Endothelial cell of umbilical vein (primary cell): ENCODE results near the gene DNMT3L. TPM values are rescaled to one million over a fixed set of nuclear protein-coding genes. Genes with fewer than 3 reads are reported as not detected.

Experiments
- BruUV-seq: library from RNA; stranded (reverse); fragments of 400-500 nt; replicated peaks from 2 replicates; lab custom pipeline; 2021; lab: Mats Ljungman, UMichigan
- CTCF ChIA-PET: fragments of 300-600, 350-600 bp; sonication (Branson Sonifier 250); formaldehyde crosslinking; loops from one replicate; lab custom pipeline; 2021; ENCODE audit warnings: antibody characterized with exemption, inconsistent platforms; lab: Charles Lee
- POLR2A ChIA-PET: fragments of 300-600, 350-600 bp; sonication (Branson Sonifier 250); formaldehyde crosslinking; loops from one replicate; lab custom pipeline; 2021; ENCODE audit warnings: antibody characterized with exemption, inconsistent platforms; lab: Charles Lee
- DNase-seq: peaks from one replicate; pipeline ENCODE4 v3.0.0-alpha.2; 2011; ENCODE audit warnings: low read depth, low spot score
- FAIRE-seq: peaks from 2 replicates; lab custom pipeline; 2011; peaks lifted over from hg19 to GRCh38; lab: Jason Lieb, UNC
- H2AFZ ChIP-seq: 2 replicates; pipeline ENCODE4 v1.6.0; 2012; ENCODE audit warnings: low read depth, low read length, control low read depth, inconsistent platforms
- H3K27ac ChIP-seq: 2 replicates; pipeline ENCODE4 v1.5.1; 2011; ENCODE audit warnings: low read depth, mild to moderate bottlenecking, control low read depth, low read length, moderate library complexity; ENCODE audit not compliant: insufficient read depth
- H3K27me3 ChIP-seq, 2 experiments: 2 replicates each; pipeline versions ENCODE4 v1.6.0 to v1.6.1; 2011; ENCODE audit warnings: low read length in 2 of 2, mixed read lengths in 1 of 2; ENCODE audit not compliant: control insufficient read depth in 2 of 2, insufficient read depth in 2 of 2
- H3K36me3 ChIP-seq, 2 experiments: 2 replicates in 1 of 2; 3 replicates in 1 of 2; pipeline ENCODE4 v1.5.1; 2011; ENCODE audit warnings: low read length in 2 of 2, mild to moderate bottlenecking in 1 of 2, moderate library complexity in 1 of 2; ENCODE audit not compliant: control insufficient read depth in 2 of 2, insufficient read depth in 2 of 2; ENCODE audit errors: extremely low read depth in 1 of 2
- H3K4me1 ChIP-seq: 3 replicates; pipeline ENCODE4 v1.5.1; 2011; ENCODE audit warnings: mild to moderate bottlenecking, low read length; ENCODE audit not compliant: control insufficient read depth, insufficient read depth; ENCODE audit errors: extremely low read depth
- H3K4me2 ChIP-seq: 2 replicates; pipeline ENCODE4 v1.6.1; 2011; ENCODE audit warnings: low read length, control low read depth, mixed read lengths; ENCODE audit not compliant: insufficient read depth
- H3K4me3 ChIP-seq, 3 experiments: fragments of 200-600 bp in 1 of 3; sonication (generic), shearing (Covaris generic) in 1 of 3; replicated peaks in 1 of 3; 2 replicates each; pipeline ENCODE4 v1.5.1; 2011 to 2016; ENCODE audit warnings: control low read depth in 3 of 3, low read length in 3 of 3, mild to moderate bottlenecking in 2 of 3, inconsistent platforms in 1 of 3, low read depth in 1 of 3, moderate library complexity in 1 of 3; ENCODE audit not compliant: insufficient read depth in 1 of 3
- H3K79me2 ChIP-seq: 2 replicates; pipeline ENCODE4 v1.6.0; 2012; ENCODE audit warnings: low read length, inconsistent platforms; ENCODE audit not compliant: control insufficient read depth, insufficient read depth
- H3K9ac ChIP-seq: replicated peaks from 2 replicates; pipeline ENCODE3; 2011; ENCODE audit warnings: low read length, control low read depth; ENCODE audit not compliant: insufficient read depth; ENCODE audit errors: extremely low read depth
- H3K9me1 ChIP-seq: replicated peaks from 3 replicates; pipeline ENCODE4 v1.6.0; 2011; ENCODE audit warnings: mild to moderate bottlenecking, low read length; ENCODE audit not compliant: control insufficient read depth, insufficient read depth; ENCODE audit errors: extremely low read depth
- H3K9me3 ChIP-seq: replicated peaks from 2 replicates; pipeline ENCODE4 v1.5.1; 2012; ENCODE audit warnings: low read length, inconsistent platforms; ENCODE audit not compliant: control insufficient read depth, insufficient read depth
- H4K20me1 ChIP-seq: replicated peaks from 2 replicates; pipeline ENCODE3; 2011; ENCODE audit warnings: mild to moderate bottlenecking, low read length; ENCODE audit not compliant: control insufficient read depth, insufficient read depth; ENCODE audit errors: extremely low read depth
- CTCF ChIP-seq, 2 donors: IDR thresholded peaks; 1 replicate in 1 of 2; 2 replicates in 1 of 2; pipeline ENCODE4 v1.5.1; 2011; ENCODE audit warnings: low read length in 2 of 2, mild to moderate bottlenecking in 2 of 2, moderate library complexity in 2 of 2, control low read depth in 1 of 2, inconsistent platforms in 1 of 2, low read depth in 1 of 2; ENCODE audit not compliant: insufficient read depth in 1 of 2; ENCODE audit errors: extremely low read depth in 1 of 2
- EZH2 ChIP-seq: IDR thresholded peaks from 2 replicates; pipeline ENCODE4 v1.6.1; 2012; ENCODE audit warnings: borderline replicate concordance, low read depth, mild to moderate bottlenecking, moderate library complexity, low read length, inconsistent platforms; ENCODE audit not compliant: severe bottlenecking
- FOS ChIP-seq: IDR thresholded peaks from 2 replicates; pipeline ENCODE4 v1.6.1; 2011; ENCODE audit warnings: mild to moderate bottlenecking, low read length, moderate library complexity, borderline replicate concordance; ENCODE audit not compliant: insufficient read depth
- GATA2 ChIP-seq: IDR thresholded peaks from 2 replicates; pipeline ENCODE4 v1.7.0; 2011; ENCODE audit warnings: low read depth, mild to moderate bottlenecking, moderate library complexity, mixed read lengths, low read length; ENCODE audit not compliant: insufficient read length, insufficient read depth
- JUN ChIP-seq: IDR thresholded peaks from 2 replicates; pipeline ENCODE4 v1.6.1; 2011; ENCODE audit warnings: borderline replicate concordance, low read depth; ENCODE audit not compliant: insufficient read length, insufficient read depth
- MAX ChIP-seq: IDR thresholded peaks from 2 replicates; pipeline ENCODE4 v1.6.1; 2011; ENCODE audit not compliant: insufficient read depth, insufficient read length
- MYC ChIP-seq: IDR thresholded peaks from one replicate; pipeline ENCODE4 v1.6.1; 2011; ENCODE audit warnings: mild to moderate bottlenecking, low read depth, low read length
- POLR2A ChIP-seq: IDR thresholded peaks from 2 replicates; pipeline ENCODE4 v1.6.1; 2012; ENCODE audit warnings: low read depth, mild to moderate bottlenecking, control low read depth, low read length
- POLR2AphosphoS5 ChIP-seq: IDR thresholded peaks from 2 replicates; pipeline ENCODE4 v1.6.1; 2012; ENCODE audit warnings: low read depth, mild to moderate bottlenecking, control low read depth, low read length, moderate library complexity; ENCODE audit not compliant: insufficient read depth
- dilution Hi-C: fragments of 300-500 bp; cut with MboI; formaldehyde crosslinking; loops from one replicate; pipeline ENCODE4 v1.15.0; 2019; ENCODE audit warnings: low sequenced_read_pairs; ENCODE audit not compliant: extremely low pct_ligation_motif_present
- intact Hi-C: fragments of 100-400 bp; cut with micrococcal nuclease; formaldehyde crosslinking; loops from one replicate; pipeline ENCODE4 v1.10.0; 2022
- polyA plus RNA-seq, 4 experiments: library from polyadenylated mRNA; depleted of rRNA in 3 of 4; stranded (reverse) in 3 of 4; unstranded in 1 of 4; fragments of >200 nt; gene quantifications; 2 replicates each; pipeline versions ENCODE4 v1.2.1 to v1.2.3, GENCODE V29; 2011 to 2012; ENCODE audit warnings: missing spikeins in 1 of 4
- total RNA-seq: library from RNA; stranded (reverse); gene quantifications from 2 replicates; pipeline ENCODE4 v1.2.3, GENCODE V29; 2021

Gene DNMT3L
- total and polyA plus RNA-seq, 2 donors (not counting 3 experiments of a cell fraction or from before 2014, with no cell fraction given), result not detected

DNA sequence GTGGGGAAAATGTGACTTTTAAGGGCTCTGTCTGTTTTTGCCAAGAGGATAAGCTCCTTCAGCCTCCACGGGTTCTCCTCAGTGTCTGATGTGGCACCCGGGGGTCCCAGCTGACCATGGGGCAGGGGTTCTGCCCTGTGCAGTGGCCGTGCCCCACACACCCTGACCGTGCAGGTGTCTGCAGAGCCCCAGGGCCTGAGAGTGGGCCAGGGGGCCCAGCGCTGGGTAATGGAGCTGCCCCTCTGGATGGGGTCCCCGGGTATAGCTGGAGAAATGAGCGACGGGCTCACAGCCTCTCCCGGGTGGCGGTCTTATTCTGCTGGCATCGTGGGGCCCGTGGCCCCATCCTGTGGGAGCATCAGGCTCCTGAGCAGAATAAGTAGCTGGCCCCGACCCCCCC, 35.2 kb upstream of the DNMT3L start:
- no peaks in the 10 kb centered on the region for H3K27me3 ChIP-seq
- peaks cover 15% of the 10 kb centered on the region for H3K79me2 ChIP-seq
- H3K4me3 ChIP-seq, result no peak overlapping the region
- BruUV-seq, result no TSS peak
- no peak overlapping the region for H2AFZ ChIP-seq
- H3K9ac ChIP-seq, result no peak overlapping the region
- TF ChIP-seq CTCF (IDR thresholded peaks at IDR 0.05; ENCODE audit: extremely low read depth in 1 of 2, insufficient read depth in 1 of 2, low read depth in 1 of 2, low read length in 2 of 2), result no peak
- TF ChIP-seq EZH2, result no peak
- TF ChIP-seq FOS, result no peak
- no peak for TF ChIP-seq MAX
- TF ChIP-seq JUN, result no peak
- TF ChIP-seq POLR2A, result no peak
- no peak for TF ChIP-seq GATA2
- TF ChIP-seq POLR2AphosphoS5, result no peak
- no peak for TF ChIP-seq MYC
- intact Hi-C loops, result no loop called here
- no peak overlapping the region for H3K4me2 ChIP-seq
- POLR2A ChIA-PET, result no interaction called here
- no peak for DNase-seq
- CTCF ChIA-PET, result interaction anchor here (0.8 to 1.5 kb wide), 8 partner anchors 10 to 213 kb away, joined by 3 to 11 read pairs (median 6); no protein-coding TSS in a partner anchor
- no peak overlapping the region for H3K27ac ChIP-seq
- peaks cover 12% of the 10 kb centered on the region for H3K4me1 ChIP-seq
- dilution Hi-C loops, result no loop called here
- no peaks in the 10 kb centered on the region for H4K20me1 ChIP-seq
- H3K9me1 ChIP-seq, result no peaks in the 10 kb centered on the region
- no peak for FAIRE-seq
- H3K36me3 ChIP-seq, result no peaks in the 10 kb centered on the region
- H3K9me3 ChIP-seq, result no peaks in the 10 kb centered on the region
